SK-N-SH treated with all-trans-retinoic acid at 6 μM for 48 hours (cell line): ENCODE measurements around the gene EPB41L4A.
A peak's percentile ranks its signal among the peaks of the same experiment; 100 is the strongest.

Experiments
- ATAC-seq: fragments of 200-7000 bp; cut with Tn5 transposase; 3 replicates; pipeline ENCODE4 v1.9.1; 2020; ENCODE audit warnings: mild to moderate bottlenecking, moderate library complexity
- BACH2 ChIP-seq: fragments of 250-450 bp; sonication (Bioruptor Pico); IDR thresholded peaks from 2 replicates; pipeline ENCODE4 v1.9.0; 2021; ENCODE audit warnings: mild to moderate bottlenecking, borderline replicate concordance
- CSDC2 ChIP-seq: fragments of 250-450 bp; sonication (Bioruptor Pico); IDR thresholded peaks from 2 replicates; pipeline ENCODE4 v1.5.0; 2020; ENCODE audit warnings: mild to moderate bottlenecking, moderate library complexity
- ESRRG ChIP-seq: fragments of 250-450 bp; sonication (Bioruptor Pico); IDR thresholded peaks from 2 replicates; pipeline ENCODE4 v1.6.1; 2021; ENCODE audit warnings: mild to moderate bottlenecking
- GLIS3 ChIP-seq: fragments of 250-450 bp; sonication (Bioruptor Pico); IDR thresholded peaks from 2 replicates; pipeline ENCODE4 v1.5.0; 2020; ENCODE audit warnings: mild to moderate bottlenecking, moderate library complexity
- ISL1 ChIP-seq: fragments of 250-450 bp; sonication (Bioruptor Pico); IDR thresholded peaks from 2 replicates; pipeline ENCODE4 v2.1.2; 2022; ENCODE audit warnings: mild to moderate bottlenecking, moderate library complexity
- PPARA ChIP-seq: fragments of 250-450 bp; sonication (Bioruptor Pico); IDR thresholded peaks from 2 replicates; pipeline ENCODE4 v1.5.0; 2020; ENCODE audit warnings: mild to moderate bottlenecking, borderline replicate concordance
- RARB ChIP-seq: fragments of 250-450 bp; sonication (Bioruptor Pico); IDR thresholded peaks from 2 replicates; pipeline ENCODE4 v1.8.0; 2021; ENCODE audit warnings: mild to moderate bottlenecking, moderate library complexity
- SNAI2 ChIP-seq: fragments of 250-450 bp; sonication (Bioruptor Pico); IDR thresholded peaks from 2 replicates; pipeline ENCODE4 v1.5.0; 2020; ENCODE audit warnings: mild to moderate bottlenecking, moderate library complexity
- TOX ChIP-seq: fragments of 250-450 bp; sonication (Bioruptor Pico); IDR thresholded peaks from 2 replicates; pipeline ENCODE4 v1.8.0; 2021; ENCODE audit warnings: mild to moderate bottlenecking, moderate library complexity, borderline replicate concordance
- ZC3H10 ChIP-seq: fragments of 250-450 bp; sonication (Bioruptor Pico); IDR thresholded peaks from 2 replicates; pipeline ENCODE4 v1.5.1; 2021; ENCODE audit warnings: mild to moderate bottlenecking, moderate library complexity
- ZFP30 ChIP-seq: fragments of 450-650 bp; formaldehyde crosslinking; IDR thresholded peaks from 2 replicates; pipeline ENCODE4 v1.5.0; 2022; ENCODE audit warnings: mild to moderate bottlenecking, moderate library complexity
- ZNF565 ChIP-seq: fragments of 450-650 bp; formaldehyde crosslinking; conservative IDR thresholded peaks from 2 replicates; pipeline ENCODE4 v1.5.0; 2020; ENCODE audit warnings: low read depth, mild to moderate bottlenecking, moderate library complexity
- ZNF70 ChIP-seq: fragments of 450-650 bp; formaldehyde crosslinking; IDR thresholded peaks from 2 replicates; pipeline ENCODE4 v1.5.0; 2020; ENCODE audit warnings: mild to moderate bottlenecking, moderate library complexity
- ZNF8 ChIP-seq: fragments of 450-650 bp; formaldehyde crosslinking; IDR thresholded peaks from 2 replicates; pipeline ENCODE4 v1.5.0; 2020; ENCODE audit warnings: mild to moderate bottlenecking, moderate library complexity
- TF ChIP-seq, protein P1 (sequence below): fragments of 250-450 bp; sonication (Bioruptor Pico); IDR thresholded peaks from 2 replicates; pipeline ENCODE4 v1.5.1; 2020; ENCODE audit warnings: low read depth, mild to moderate bottlenecking, moderate library complexity
- TF ChIP-seq, protein P2 (sequence below): fragments of 250-450 bp; sonication (Bioruptor Pico); IDR thresholded peaks from 2 replicates; pipeline ENCODE4 v1.5.1; 2021; ENCODE audit warnings: mild to moderate bottlenecking, moderate library complexity
- TF ChIP-seq, protein P3 (sequence below): fragments of 250-450 bp; sonication (Bioruptor Pico); IDR thresholded peaks from 2 replicates; pipeline ENCODE4 v1.5.0; 2020; ENCODE audit warnings: mild to moderate bottlenecking, moderate library complexity
- TF ChIP-seq, protein P4 (sequence below): fragments of 250-450 bp; sonication (Bioruptor Pico); IDR thresholded peaks from 2 replicates; pipeline ENCODE4 v1.8.0; 2020; ENCODE audit warnings: mild to moderate bottlenecking, moderate library complexity, borderline replicate concordance

EPB41L4A gene

GRCh38 chr5:112283943-112284929, 134.8 kb downstream of the EPB41L4A start:
- TF ChIP-seq PPARA (CRISPR knock-in tag) (no peak), BACH2 (CRISPR knock-in tag) (no peak), ESRRG (CRISPR knock-in tag) (no peak), GLIS3 (CRISPR knock-in tag) (no peak), ZNF70 (CRISPR knock-in tag) (no peak), ZFP30 (CRISPR knock-in tag) (no peak)
- TF ChIP-seq, protein P1, sequence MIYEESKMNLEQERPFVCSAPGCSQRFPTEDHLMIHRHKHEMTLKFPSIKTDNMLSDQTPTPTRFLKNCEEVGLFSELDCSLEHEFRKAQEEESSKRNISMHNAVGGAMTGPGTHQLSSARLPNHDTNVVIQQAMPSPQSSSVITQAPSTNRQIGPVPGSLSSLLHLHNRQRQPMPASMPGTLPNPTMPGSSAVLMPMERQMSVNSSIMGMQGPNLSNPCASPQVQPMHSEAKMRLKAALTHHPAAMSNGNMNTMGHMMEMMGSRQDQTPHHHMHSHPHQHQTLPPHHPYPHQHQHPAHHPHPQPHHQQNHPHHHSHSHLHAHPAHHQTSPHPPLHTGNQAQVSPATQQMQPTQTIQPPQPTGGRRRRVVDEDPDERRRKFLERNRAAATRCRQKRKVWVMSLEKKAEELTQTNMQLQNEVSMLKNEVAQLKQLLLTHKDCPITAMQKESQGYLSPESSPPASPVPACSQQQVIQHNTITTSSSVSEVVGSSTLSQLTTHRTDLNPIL (CRISPR knock-in tag): no peak
- TF ChIP-seq, all 23 proteins: peak for 0
- no peak for ATAC-seq

GRCh38 chr5:112283034-112283582, 136.0 kb downstream of the EPB41L4A start:
- no peak for TF ChIP-seq SNAI2 (CRISPR knock-in tag)
- TF ChIP-seq, protein P2, sequence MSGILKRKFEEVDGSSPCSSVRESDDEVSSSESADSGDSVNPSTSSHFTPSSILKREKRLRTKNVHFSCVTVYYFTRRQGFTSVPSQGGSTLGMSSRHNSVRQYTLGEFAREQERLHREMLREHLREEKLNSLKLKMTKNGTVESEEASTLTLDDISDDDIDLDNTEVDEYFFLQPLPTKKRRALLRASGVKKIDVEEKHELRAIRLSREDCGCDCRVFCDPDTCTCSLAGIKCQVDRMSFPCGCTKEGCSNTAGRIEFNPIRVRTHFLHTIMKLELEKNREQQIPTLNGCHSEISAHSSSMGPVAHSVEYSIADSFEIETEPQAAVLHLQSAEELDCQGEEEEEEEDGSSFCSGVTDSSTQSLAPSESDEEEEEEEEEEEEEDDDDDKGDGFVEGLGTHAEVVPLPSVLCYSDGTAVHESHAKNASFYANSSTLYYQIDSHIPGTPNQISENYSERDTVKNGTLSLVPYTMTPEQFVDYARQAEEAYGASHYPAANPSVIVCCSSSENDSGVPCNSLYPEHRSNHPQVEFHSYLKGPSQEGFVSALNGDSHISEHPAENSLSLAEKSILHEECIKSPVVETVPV (CRISPR knock-in tag): no peak
- ATAC-seq: no peak

DNA sequence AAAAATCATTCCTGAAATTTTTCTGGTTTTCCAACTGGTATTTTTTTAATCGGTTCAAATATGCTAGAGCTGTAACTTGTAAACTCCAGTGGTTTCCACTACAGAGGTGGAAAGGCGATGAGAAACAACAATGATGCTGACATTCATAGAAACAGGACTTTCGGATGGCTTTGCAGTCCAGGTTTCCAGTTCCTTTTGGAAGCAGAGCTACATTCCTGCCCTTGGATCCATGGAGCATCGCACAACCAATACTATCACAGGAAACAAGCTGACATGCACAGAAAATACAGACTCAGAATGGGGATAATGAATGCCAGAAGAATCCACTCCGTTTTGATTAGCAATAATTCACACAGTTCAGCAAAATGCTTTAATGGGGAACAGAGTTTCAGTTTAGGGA, 140.0 kb downstream of the EPB41L4A start:
- TF ChIP-seq RARB (no peak), BACH2 (CRISPR knock-in tag) (no peak), SNAI2 (CRISPR knock-in tag) (no peak), PPARA (CRISPR knock-in tag) (no peak)
- TF ChIP-seq, protein P3, sequence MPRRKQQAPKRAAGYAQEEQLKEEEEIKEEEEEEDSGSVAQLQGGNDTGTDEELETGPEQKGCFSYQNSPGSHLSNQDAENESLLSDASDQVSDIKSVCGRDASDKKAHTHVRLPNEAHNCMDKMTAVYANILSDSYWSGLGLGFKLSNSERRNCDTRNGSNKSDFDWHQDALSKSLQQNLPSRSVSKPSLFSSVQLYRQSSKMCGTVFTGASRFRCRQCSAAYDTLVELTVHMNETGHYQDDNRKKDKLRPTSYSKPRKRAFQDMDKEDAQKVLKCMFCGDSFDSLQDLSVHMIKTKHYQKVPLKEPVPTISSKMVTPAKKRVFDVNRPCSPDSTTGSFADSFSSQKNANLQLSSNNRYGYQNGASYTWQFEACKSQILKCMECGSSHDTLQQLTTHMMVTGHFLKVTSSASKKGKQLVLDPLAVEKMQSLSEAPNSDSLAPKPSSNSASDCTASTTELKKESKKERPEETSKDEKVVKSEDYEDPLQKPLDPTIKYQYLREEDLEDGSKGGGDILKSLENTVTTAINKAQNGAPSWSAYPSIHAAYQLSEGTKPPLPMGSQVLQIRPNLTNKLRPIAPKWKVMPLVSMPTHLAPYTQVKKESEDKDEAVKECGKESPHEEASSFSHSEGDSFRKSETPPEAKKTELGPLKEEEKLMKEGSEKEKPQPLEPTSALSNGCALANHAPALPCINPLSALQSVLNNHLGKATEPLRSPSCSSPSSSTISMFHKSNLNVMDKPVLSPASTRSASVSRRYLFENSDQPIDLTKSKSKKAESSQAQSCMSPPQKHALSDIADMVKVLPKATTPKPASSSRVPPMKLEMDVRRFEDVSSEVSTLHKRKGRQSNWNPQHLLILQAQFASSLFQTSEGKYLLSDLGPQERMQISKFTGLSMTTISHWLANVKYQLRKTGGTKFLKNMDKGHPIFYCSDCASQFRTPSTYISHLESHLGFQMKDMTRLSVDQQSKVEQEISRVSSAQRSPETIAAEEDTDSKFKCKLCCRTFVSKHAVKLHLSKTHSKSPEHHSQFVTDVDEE (CRISPR knock-in tag): no peak
- ATAC-seq: no peak

DNA sequence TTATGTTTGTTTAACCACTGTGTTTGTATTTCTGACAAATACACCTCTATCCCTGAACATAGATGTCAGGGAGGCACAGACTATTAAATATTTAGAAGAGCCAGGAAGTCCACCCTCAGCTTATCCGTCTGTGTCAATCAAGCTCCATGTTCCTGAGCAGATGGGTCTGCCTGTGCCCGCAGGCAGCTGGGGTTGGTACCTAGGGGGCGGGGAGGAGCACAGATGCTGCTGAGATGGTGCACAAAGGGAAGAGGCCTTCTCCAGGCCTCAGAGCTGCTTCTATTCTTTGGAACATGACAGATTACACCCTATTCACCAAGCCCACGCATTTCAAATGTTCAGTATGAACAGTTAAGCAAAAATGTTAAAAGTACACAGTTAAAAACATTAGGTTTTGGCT, 142.1 kb downstream of the EPB41L4A start:
- no peak for ATAC-seq
- TF ChIP-seq RARB (no peak), ZNF70 (CRISPR knock-in tag) (no peak)

DNA sequence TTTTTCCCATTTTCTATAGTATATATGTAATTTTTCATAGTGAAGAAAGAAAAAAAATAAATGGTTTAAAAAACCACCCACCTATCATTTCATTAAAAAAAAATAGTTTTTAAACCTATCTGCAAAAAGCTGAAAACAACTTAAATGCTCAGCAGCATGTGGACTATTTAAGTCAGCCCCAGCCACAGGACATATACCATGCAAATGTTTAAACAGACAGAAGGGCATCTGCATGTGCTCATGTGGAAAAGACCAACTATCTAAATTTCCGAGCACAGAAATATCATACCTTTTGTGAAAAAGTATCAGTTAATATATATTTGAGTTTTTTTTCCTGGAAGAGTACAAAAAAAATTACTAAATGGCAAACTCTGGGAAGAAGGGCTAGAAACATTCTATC, 143.4 kb downstream of the EPB41L4A start:
- TF ChIP-seq ZNF565 (CRISPR knock-in tag) (no peak), ZNF8 (CRISPR knock-in tag) (no peak), SNAI2 (CRISPR knock-in tag) (no peak), ESRRG (CRISPR knock-in tag) (no peak), ZC3H10 (CRISPR knock-in tag) (no peak)
- no peak for ATAC-seq

DNA sequence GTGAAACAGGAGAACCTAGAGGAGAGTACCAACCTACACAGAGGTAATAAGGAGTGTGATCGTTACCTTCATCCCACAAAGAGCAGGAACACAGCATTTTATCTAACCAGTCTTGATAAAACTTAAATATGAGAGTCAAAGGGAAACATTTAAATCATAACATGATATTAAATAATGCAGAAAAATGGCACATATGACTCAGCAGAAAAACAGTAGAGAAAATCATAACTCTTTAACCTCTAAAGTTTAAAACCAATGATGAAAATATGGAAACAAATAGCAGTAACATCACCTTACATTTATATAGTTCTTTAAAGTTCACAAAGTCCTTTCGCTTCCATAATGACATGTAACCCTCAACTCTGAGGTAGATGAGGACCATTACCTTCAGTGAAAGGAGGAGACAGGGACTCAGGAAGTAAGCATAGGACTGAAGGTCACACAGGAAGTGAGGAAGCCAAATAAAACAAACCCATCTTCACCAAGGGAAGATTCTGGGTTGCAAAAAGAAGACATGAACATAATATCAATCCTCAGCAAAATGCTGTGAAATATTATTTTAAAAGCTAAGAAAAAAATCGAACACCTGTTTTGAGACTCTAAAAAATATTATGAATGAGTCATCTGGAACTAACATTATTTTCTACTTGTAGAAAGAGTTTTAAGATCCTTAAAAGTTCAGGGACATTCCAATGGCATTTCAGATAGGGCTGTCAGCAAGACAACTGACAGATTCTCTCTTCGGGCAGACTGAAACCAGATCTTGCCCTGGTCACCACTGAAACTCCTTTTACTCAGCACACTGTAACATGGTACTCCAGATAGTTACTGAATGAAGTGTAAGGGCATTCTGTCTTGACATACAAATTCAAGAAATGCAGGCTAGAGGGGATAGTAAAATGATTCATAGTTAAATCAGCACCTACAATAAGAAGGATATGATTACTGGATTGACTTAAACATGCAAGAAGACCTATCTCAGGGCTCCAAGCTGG, 148.5 kb downstream of the EPB41L4A start:
- TF ChIP-seq CSDC2 (CRISPR knock-in tag) (no peak), ZNF8 (CRISPR knock-in tag) (no peak), ZNF70 (CRISPR knock-in tag) (no peak), SNAI2 (CRISPR knock-in tag) (no peak), ISL1 (peak; percentile 62), ZNF565 (CRISPR knock-in tag) (no peak), BACH2 (CRISPR knock-in tag) (no peak), TOX (no peak)
- TF ChIP-seq, protein P4, sequence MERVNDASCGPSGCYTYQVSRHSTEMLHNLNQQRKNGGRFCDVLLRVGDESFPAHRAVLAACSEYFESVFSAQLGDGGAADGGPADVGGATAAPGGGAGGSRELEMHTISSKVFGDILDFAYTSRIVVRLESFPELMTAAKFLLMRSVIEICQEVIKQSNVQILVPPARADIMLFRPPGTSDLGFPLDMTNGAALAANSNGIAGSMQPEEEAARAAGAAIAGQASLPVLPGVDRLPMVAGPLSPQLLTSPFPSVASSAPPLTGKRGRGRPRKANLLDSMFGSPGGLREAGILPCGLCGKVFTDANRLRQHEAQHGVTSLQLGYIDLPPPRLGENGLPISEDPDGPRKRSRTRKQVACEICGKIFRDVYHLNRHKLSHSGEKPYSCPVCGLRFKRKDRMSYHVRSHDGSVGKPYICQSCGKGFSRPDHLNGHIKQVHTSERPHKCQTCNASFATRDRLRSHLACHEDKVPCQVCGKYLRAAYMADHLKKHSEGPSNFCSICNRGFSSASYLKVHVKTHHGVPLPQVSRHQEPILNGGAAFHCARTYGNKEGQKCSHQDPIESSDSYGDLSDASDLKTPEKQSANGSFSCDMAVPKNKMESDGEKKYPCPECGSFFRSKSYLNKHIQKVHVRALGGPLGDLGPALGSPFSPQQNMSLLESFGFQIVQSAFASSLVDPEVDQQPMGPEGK (CRISPR knock-in tag): no peak
- peak; percentile 94 for ATAC-seq
